Peyer's patch (tissue), 4 donors: ENCODE measurements around the gene CFAP58. TPM values are rescaled to one million over a fixed set of nuclear protein-coding genes. Genes with fewer than 3 reads are reported as not detected.

Source experiments
- DNase-seq, 3 donors: peaks; one replicate each; pipeline ENCODE4 v3.0.0-alpha.2; 2017 to 2019
- H3K27ac ChIP-seq, 4 donors: fragments of 200-600 bp; sonication (generic); one replicate each; pipeline ENCODE4 v1.5.1; 2016 to 2019
- H3K27me3 ChIP-seq, 2 donors: fragments of 200-600 bp; sonication (generic); one replicate each; pipeline ENCODE4 v1.5.1; 2019
- H3K36me3 ChIP-seq, 3 donors: fragments of 200-600 bp; sonication (generic); one replicate each; pipeline ENCODE4 v1.5.1; 2016 to 2019
- H3K4me1 ChIP-seq, 4 donors: fragments of 200-600 bp; sonication (generic); one replicate each; pipeline ENCODE4 v1.5.1; 2016 to 2019
- H3K4me3 ChIP-seq, 4 donors: fragments of 200-600 bp; sonication (generic); 1 replicate in 3 of 4; 2 replicates in 1 of 4; pipeline ENCODE4 v1.5.1; 2016 to 2019; ENCODE audit warnings: mild to moderate bottlenecking in 1 of 4
- H3K9me3 ChIP-seq, 4 donors: fragments of 200-600 bp; sonication (generic); one replicate each; pipeline ENCODE4 v1.5.1; 2016 to 2019; ENCODE audit warnings: mild to moderate bottlenecking in 1 of 4
- CTCF ChIP-seq, 6 experiments: fragments of 450-650 bp in 4 of 6; fragments of 200-600 bp in 2 of 6; sonication (generic) in 1 of 6; IDR thresholded peaks; one replicate each; pipeline ENCODE4 v1.5.1; 2017 to 2019; ENCODE audit warnings: antibody characterized with exemption in 6 of 6, mild to moderate bottlenecking in 3 of 6, moderate library complexity in 1 of 6
- POLR2A ChIP-seq, 2 donors: fragments of 450-650 bp; IDR thresholded peaks; one replicate each; pipeline ENCODE4 v1.5.1; 2017; ENCODE audit warnings: antibody characterized with exemption in 2 of 2, mild to moderate bottlenecking in 2 of 2, moderate library complexity in 2 of 2
- total RNA-seq, 4 donors: library from RNA; depleted of rRNA; stranded (reverse); fragments of >200 nt; gene quantifications; one replicate each; pipeline ENCODE4 v1.1.0, GENCODE V29; 2016

The CFAP58 gene
- total RNA-seq, 4 donors from 2014 or later = 2.5 TPM; not detected in 3

GRCh38 chr10:104416851-104417250, 63.2 kb downstream of the CFAP58 start:
- Histone ChIP-seq H3K4me1 (no peaks in the 10 kb centered on the region), H3K36me3 (no peaks in the 10 kb centered on the region), H3K4me3 (no peak overlapping the region), H3K9me3 (no peaks in the 10 kb centered on the region), H3K27me3 (no peaks in the 10 kb centered on the region), H3K27ac (no peak overlapping the region)
- no peak for DNase-seq
- TF ChIP-seq POLR2A (IDR thresholded peaks at IDR 0.05) (no peak), CTCF (IDR thresholded peaks at IDR 0.05) (no peak)

GRCh38 chr10:104417637-104418292, 64.1 kb downstream of the CFAP58 start:
- Histone ChIP-seq H3K27ac (no peak overlapping the region), H3K4me3 (no peak overlapping the region), H3K27me3 (no peaks in the 10 kb centered on the region), H3K4me1 (no peaks in the 10 kb centered on the region), H3K36me3 (no peaks in the 10 kb centered on the region), H3K9me3 (no peaks in the 10 kb centered on the region)
- no peak for DNase-seq
- no peak for TF ChIP-seq POLR2A (IDR thresholded peaks at IDR 0.05)

GRCh38 chr10:104424719-104425118, 71.1 kb downstream of the CFAP58 start:
- H3K4me3 ChIP-seq = no peak overlapping the region
- TF ChIP-seq POLR2A (IDR thresholded peaks at IDR 0.05) = no peak
- no peak for TF ChIP-seq CTCF (IDR thresholded peaks at IDR 0.05)
- DNase-seq = no peak
- no peak overlapping the region for H3K27ac ChIP-seq
- H3K9me3 ChIP-seq = no peaks in the 10 kb centered on the region
- no peaks in the 10 kb centered on the region for H3K36me3 ChIP-seq
- no peaks in the 10 kb centered on the region for H3K27me3 ChIP-seq
- no peaks in the 10 kb centered on the region for H3K4me1 ChIP-seq

GRCh38 chr10:104427989-104428388, 74.4 kb downstream of the CFAP58 start:
- TF ChIP-seq POLR2A (IDR thresholded peaks at IDR 0.05) (no peak), CTCF (IDR thresholded peaks at IDR 0.05) (no peak)
- no peak for DNase-seq
- no peak overlapping the region for H3K4me3 ChIP-seq
- no peaks in the 10 kb centered on the region for H3K4me1 ChIP-seq
- H3K9me3 ChIP-seq = no peaks in the 10 kb centered on the region
- H3K27me3 ChIP-seq = no peaks in the 10 kb centered on the region
- no peak overlapping the region for H3K27ac ChIP-seq
- no peaks in the 10 kb centered on the region for H3K36me3 ChIP-seq

- H3K36me3 ChIP-seq = no peaks in the 10 kb centered on the region
- DNase-seq = no peak
- no peaks in the 10 kb centered on the region for H3K4me1 ChIP-seq
- H3K27me3 ChIP-seq = no peaks in the 10 kb centered on the region
- H3K4me3 ChIP-seq = no peak overlapping the region
- no peaks in the 10 kb centered on the region for H3K9me3 ChIP-seq
- H3K27ac ChIP-seq = no peak overlapping the region
- TF ChIP-seq CTCF (IDR thresholded peaks at IDR 0.05) (no peak), POLR2A (IDR thresholded peaks at IDR 0.05) (no peak)
These were observed 76.2 kb downstream of the CFAP58 start for GRCh38 chr10:104429846-104430245.

GRCh38 chr10:104430360-104430759, 76.7 kb downstream of the CFAP58 start:
- Histone ChIP-seq H3K27ac (no peak overlapping the region), H3K27me3 (no peaks in the 10 kb centered on the region), H3K9me3 (no peaks in the 10 kb centered on the region), H3K4me3 (no peak overlapping the region), H3K4me1 (no peaks in the 10 kb centered on the region), H3K36me3 (no peaks in the 10 kb centered on the region)
- no peak for DNase-seq
- TF ChIP-seq CTCF (IDR thresholded peaks at IDR 0.05) = no peak
- no peak for TF ChIP-seq POLR2A (IDR thresholded peaks at IDR 0.05)
